Amniotic epithelial cell (primary cell): ENCODE data around the gene RHOC.
A peak's percentile ranks its signal among the peaks of the same experiment; 100 is the strongest.

Experiments used
- DNase-seq: peaks from one replicate; pipeline ENCODE4 v3.0.0-alpha.2; 2010; ENCODE audit warnings: low read depth

RHOC gene

DNA sequence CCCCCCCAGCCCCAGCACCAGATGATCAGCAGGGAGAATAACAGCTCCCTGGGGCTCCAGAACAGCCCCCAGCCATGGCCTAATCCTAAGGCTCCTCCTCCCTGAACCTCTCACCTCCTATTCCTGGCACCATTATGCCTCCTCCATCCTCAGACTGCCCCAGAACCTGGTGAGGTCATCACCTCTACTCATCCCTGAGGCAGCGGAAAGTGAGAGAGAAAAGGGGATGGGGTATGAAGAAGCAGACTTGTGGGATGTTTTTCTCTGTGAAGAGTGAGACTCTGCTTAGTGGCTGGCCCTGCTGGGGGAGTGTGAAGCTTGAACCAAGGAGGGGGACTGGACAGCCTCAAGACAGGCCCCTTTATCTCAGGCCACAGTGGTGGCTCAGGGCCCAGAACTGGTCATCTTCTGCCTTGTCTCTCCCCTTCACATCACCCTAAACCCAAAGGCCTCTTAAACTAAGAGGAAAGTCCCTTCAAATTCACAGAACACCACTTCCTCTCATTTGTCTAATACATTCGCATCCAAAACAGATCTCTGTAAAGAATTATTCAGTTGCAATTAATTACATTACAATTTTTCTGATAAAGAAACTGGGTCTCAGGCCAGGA, 10.4 kb upstream of the RHOC start:
- DNase-seq, result no peak

DNA sequence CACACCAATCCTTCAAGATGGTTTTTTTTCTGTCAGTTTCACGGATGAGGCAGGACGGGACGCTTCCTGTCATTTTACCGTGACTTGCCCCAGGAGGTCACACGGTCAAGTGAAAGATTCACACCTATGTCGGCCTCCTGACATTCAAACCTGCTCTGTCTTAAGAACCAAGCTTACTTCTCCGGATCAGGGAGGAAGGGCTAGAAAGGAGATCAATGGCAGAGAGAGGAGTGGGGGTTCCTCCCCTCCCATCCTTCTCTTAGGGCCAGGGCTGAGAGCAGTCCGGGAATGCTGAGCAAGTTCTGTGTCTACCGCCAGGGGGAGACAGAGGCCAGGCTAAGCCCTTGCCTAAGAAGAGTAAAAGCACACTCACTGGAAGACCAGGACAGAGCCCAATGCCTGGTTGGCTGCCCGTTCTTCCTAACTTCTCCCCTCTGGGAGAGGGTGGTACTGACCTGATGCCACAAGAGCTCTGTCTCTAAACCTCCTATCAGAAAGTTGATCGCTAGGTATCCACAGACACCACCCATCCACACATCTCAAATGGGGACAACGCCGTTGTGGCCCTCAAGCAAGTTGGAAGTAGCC, 9.3 kb upstream of the RHOC start:
- DNase-seq, result peak; percentile 84

- peak; percentile 81 for DNase-seq
Measured at GRCh38 chr1:112715264-112716053, 8.5 kb upstream of the RHOC start, which contains the start of gene PPM1J. PPM1J (minus strand) TSS chr1:112715332; CDS start chr1:112715301, 31 bp downstream.

GRCh38 chr1:112714313-112715263, 7.7 kb upstream of the RHOC start:
- DNase-seq, result no peak

GRCh38 chr1:112713466-112714312, 6.8 kb upstream of the RHOC start:
- no peak for DNase-seq

- no peak for DNase-seq
Measured at GRCh38 chr1:112712701-112713128, 5.8 kb upstream of the RHOC start.

DNA sequence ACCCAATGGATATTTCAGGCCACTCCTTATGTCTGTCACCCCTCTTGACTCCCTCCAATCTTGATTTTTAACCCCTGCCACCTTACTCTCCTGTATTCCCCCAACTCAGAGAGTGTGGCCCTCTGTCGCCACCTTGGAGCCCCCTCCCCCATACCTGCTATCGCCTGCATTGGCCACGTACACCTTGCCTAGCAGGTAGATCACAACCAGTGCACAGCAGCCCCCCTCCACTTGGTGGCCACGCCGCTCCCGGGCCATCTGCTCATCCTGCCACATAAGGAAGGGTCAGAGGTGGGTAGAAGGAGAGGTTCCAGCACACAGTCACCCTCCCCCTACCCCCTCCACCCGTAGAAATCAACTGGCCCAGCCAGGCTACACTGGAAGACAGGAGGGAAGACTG, 5.3 kb upstream of the RHOC start:
- no peak for DNase-seq

GRCh38 chr1:112711670-112712069, 4.7 kb upstream of the RHOC start:
- no peak for DNase-seq

DNA sequence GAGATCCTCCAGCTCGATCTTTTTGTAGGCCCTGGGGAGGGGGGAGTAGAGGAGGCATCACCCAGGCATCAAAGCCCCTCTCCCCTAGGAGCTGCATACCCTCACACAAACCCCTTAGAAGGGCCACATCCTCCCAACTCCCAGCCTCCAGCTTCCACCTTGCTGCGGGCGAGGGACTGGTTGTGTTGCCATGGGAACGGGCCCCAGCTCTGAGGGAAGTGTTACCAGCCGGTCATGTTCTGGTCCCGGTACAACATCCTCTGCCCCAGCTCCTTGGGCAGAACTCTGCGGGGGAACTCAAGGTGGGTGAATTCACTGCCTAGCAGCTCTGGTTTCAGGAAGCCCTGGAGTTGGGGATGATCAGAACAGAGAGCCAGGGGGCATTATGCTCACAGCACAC, 4.1 kb upstream of the RHOC start:
- no peak for DNase-seq

GRCh38 chr1:112710586-112710985, 3.7 kb upstream of the RHOC start:
- DNase-seq, result no peak

- no peak for DNase-seq
Measured at GRCh38 chr1:112710159-112710558, 3.2 kb upstream of the RHOC start.

- DNase-seq, result no peak
Measured at GRCh38 chr1:112708489-112708888, 1.6 kb upstream of the RHOC start.

DNA sequence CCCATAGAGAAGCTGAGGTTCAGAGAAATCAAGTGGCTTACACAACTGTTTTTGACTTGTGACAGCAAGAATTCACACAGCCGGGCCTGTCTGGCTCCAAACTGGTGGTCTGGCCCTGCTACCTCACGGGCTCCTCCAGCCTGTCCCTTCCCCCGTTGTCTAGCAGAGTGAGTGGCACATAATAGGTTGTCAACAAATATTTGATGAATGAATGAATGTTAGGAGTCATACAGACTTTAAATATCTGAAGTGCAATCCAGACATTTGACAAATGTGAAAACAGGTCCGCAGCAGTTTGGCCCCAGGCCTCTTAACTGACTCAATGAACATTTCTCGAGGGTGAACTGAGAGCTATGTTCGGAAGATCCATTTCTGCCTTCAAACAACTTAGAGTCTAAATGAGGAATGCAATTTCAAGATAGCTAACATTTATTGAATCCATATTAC, 1.1 kb upstream of the RHOC start:
- no peak for DNase-seq

- DNase-seq, result peak; percentile 88
Measured at GRCh38 chr1:112707221-112708001, 484 bp upstream of the RHOC start.

DNA sequence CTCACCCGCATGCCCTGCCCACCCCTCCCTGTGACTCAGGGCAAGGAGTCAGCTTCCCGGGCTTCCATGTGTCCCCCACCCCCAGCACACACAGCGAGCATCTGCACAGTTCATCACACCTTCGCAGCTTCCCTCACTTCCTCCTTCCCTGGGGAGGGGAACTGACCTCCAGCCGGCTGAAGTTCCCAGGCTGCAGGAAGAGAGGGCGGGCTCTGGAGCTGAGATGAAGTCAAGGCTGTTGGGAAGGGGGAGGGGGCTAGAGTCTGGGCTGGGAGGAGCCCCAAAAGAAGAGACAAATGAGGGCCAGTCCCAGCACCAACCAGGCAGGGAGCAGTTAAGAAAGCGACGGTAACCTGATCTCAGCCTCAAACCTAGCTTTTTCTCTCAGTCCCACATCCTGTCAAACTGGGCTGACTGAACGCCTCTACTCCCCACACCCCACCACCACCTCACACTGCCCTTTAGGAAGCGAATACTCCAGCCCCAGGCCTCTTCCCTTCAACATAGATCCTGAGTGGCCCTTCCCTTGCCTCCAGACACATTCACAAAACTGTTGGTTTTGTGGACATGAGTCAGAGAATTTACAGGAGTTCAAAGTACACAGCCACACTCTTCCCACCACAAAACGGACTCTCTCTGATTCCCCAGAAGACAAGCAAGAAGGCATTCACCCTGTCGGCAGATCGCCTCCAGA, 1.8 kb downstream of the RHOC start:
- DNase-seq, result peak; percentile 93

- DNase-seq, result no peak
Measured at GRCh38 chr1:112704391-112704933, 2.5 kb downstream of the RHOC start.

DNA sequence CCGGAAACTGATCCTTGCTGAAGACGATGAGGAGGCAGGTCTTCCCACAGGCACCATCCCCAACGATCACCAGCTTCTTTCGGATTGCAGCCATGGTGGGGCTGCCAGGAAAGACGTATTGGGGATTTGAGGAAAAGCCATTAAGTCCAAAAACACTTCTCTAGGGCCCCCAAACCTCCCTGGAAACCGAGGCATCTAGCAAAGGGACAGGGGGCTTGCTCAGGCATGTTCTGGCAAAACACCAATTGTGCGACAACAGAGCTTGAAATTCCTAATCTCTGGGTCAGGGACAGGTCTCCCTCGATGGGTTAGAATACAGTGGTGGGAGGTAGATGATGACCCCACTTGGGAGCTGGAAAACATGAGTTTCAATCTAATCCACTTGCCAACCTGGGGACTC, 3.2 kb downstream of the RHOC start:
- no peak for DNase-seq

GRCh38 chr1:112702420-112703261, 4.3 kb downstream of the RHOC start:
- no peak for DNase-seq

DNA sequence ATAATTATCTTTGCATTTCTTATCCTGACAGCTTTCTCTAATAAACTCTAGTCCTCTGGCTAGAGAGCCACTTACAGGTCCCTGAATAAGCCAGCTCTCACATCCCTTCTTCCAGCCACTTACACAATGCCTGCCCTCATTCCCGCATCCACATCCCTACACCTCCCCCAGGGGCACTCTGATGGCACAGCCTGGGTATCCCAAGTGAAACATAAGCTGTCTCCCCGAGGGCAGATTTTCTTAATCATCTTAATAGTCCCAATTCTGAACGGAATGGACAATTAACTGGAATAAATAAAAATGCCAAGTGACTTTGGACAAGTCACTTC, 4.9 kb downstream of the RHOC start:
- no peak for DNase-seq
